ENCODE measurements around the gene HSD17B8. TPM values are rescaled to one million over a fixed set of nuclear protein-coding genes. Genes with fewer than 3 reads are reported as not detected.

The HSD17B8 gene
- total and polyA plus RNA-seq, 10 of the 15 experiments (the other 5 are each of a cell fraction or from before 2014, with no cell fraction given), result 3.1 to 54.3 (median 26.5) TPM

DNA sequence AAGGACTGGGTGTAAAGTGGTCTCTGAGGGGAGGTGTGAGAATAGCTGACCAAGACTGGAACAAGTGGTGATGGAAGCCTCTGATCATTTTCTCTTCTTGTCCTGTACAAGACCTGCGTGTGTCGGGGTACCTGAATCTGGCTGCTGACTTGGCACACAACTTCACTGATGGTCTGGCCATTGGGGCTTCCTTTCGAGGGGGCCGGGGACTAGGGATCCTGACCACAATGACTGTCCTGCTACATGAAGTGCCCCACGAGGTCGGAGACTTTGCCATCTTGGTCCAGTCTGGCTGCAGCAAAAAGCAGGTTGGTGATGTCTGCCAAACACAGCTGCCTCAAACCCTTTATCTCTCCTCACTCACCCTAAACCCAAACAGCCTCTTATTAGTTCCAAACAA is 1.7 kb upstream of the HSD17B8 start:
- Histone ChIP-seq H3K27me3 (replicated peaks in 1 of 2; ENCODE audit: control insufficient read depth in 2 of 2, insufficient read depth in 2 of 2, low read length in 1 of 2) (no peaks in the 10 kb centered on the region), H4K20me1 (ENCODE audit: control insufficient read depth, insufficient read depth) (no peaks in the 10 kb centered on the region), H3K36me3 (ENCODE audit: control insufficient read depth in 2 of 2, insufficient read depth in 2 of 2, low read length in 1 of 2) (peaks cover 8 to 16% of the 10 kb centered on the region in 2 experiments), H3K4me3 (no peak overlapping the region), H3K4me2 (ENCODE audit: control insufficient read depth, insufficient read depth) (peak overlapping the region; percentile 100), H2AFZ (ENCODE audit: control insufficient read depth, low read depth, low read length) (no peak overlapping the region), H3K79me2 (ENCODE audit: control insufficient read depth, insufficient read depth, low read length) (peaks cover 33% of the 10 kb centered on the region), H3K9me3 (replicated peaks; ENCODE audit: control insufficient read depth, insufficient read depth, low read length) (no peaks in the 10 kb centered on the region), H3K27ac (ENCODE audit: control insufficient read depth, insufficient read depth) (no peak overlapping the region), H3K9ac (ENCODE audit: control insufficient read depth, insufficient read depth, low read length) (no peak overlapping the region), H3K4me1 (ENCODE audit: control insufficient read depth, insufficient read depth, low read length) (peaks cover 32% of the 10 kb centered on the region)
- no peak for DNase-seq (ENCODE audit: low read depth, low spot score)
- WGBS (ENCODE audit: insufficient coverage, insufficient replicate concordance, low lambda C conversion rate, missing lambda C conversion rate), result 78% methylated on average over 6 of the region's 6 CpGs
- intact Hi-C loops (cut with micrococcal nuclease; ENCODE audit: unreplicated experiment), result loop anchor here (10.0 kb wide), 1 partner anchor 372 kb away; no protein-coding TSS in a partner anchor
- in situ Hi-C loops (cut with MboI), result no loop called here
- ChIA-PET SMC1A (ENCODE audit: uncharacterized antibody, unreplicated experiment) (interaction anchor here (0.7 kb wide), 1 partner anchor 68 kb away, joined by 4 read pairs; the partner anchor contains the start of gene VPS52), POLR2A (interaction anchor here (0.7 kb wide), 1 partner anchor 59 kb away, joined by 4 read pairs; no protein-coding TSS in a partner anchor), RAD21 (ENCODE audit: unreplicated experiment) (no interaction called here), CTCF (no interaction called here)
- BruUV-seq (replicated peaks), result no TSS peak
- FAIRE-seq, result no peak
- ATAC-seq, result no peak
- TF ChIP-seq, protein P1, sequence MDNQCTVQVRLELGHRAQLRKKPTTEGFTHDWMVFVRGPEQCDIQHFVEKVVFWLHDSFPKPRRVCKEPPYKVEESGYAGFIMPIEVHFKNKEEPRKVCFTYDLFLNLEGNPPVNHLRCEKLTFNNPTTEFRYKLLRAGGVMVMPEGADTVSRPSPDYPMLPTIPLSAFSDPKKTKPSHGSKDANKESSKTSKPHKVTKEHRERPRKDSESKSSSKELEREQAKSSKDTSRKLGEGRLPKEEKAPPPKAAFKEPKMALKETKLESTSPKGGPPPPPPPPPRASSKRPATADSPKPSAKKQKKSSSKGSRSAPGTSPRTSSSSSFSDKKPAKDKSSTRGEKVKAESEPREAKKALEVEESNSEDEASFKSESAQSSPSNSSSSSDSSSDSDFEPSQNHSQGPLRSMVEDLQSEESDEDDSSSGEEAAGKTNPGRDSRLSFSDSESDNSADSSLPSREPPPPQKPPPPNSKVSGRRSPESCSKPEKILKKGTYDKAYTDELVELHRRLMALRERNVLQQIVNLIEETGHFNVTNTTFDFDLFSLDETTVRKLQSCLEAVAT (IDR thresholded peaks at IDR 0.05), result no peak
- no peak for TF ChIP-seq RUNX3 (IDR thresholded peaks at IDR 0.05; ENCODE audit: low read length)
- TF ChIP-seq EZH2 (IDR thresholded peaks at IDR 0.05; ENCODE audit: borderline replicate concordance, control insufficient read depth, low read depth, low read length), result no peak
- no peak for TF ChIP-seq IKZF1 (conservative IDR thresholded peaks at IDR 0.05)
- TF ChIP-seq, protein P2, sequence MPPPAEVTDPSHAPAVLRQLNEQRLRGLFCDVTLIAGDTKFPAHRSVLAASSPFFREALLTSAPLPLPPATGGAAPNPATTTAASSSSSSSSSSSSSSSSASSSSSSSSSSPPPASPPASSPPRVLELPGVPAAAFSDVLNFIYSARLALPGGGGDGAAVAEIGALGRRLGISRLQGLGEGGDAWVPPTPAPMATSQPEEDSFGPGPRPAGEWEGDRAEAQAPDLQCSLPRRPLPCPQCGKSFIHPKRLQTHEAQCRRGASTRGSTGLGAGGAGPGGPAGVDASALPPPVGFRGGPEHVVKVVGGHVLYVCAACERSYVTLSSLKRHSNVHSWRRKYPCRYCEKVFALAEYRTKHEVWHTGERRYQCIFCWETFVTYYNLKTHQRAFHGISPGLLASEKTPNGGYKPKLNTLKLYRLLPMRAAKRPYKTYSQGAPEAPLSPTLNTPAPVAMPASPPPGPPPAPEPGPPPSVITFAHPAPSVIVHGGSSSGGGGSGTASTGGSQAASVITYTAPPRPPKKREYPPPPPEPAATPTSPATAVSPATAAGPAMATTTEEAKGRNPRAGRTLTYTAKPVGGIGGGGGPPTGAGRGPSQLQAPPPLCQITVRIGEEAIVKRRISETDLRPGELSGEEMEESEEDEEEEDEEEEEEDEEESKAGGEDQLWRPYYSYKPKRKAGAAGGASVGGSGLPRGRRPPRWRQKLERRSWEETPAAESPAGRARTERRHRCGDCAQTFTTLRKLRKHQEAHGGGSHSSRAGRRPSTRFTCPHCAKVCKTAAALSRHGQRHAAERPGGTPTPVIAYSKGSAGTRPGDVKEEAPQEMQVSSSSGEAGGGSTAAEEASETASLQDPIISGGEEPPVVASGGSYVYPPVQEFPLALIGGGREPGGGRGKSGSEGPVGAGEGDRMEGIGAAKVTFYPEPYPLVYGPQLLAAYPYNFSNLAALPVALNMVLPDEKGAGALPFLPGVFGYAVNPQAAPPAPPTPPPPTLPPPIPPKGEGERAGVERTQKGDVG (CRISPR knock-in tag; IDR thresholded peaks at IDR 0.05), result no peak
- TF ChIP-seq SUZ12 (IDR thresholded peaks at IDR 0.05; ENCODE audit: unreplicated experiment), result no peak
- TF ChIP-seq SIN3A (IDR thresholded peaks at IDR 0.05; ENCODE audit: low read depth, low read length), result no peak
- TF ChIP-seq, protein P3, sequence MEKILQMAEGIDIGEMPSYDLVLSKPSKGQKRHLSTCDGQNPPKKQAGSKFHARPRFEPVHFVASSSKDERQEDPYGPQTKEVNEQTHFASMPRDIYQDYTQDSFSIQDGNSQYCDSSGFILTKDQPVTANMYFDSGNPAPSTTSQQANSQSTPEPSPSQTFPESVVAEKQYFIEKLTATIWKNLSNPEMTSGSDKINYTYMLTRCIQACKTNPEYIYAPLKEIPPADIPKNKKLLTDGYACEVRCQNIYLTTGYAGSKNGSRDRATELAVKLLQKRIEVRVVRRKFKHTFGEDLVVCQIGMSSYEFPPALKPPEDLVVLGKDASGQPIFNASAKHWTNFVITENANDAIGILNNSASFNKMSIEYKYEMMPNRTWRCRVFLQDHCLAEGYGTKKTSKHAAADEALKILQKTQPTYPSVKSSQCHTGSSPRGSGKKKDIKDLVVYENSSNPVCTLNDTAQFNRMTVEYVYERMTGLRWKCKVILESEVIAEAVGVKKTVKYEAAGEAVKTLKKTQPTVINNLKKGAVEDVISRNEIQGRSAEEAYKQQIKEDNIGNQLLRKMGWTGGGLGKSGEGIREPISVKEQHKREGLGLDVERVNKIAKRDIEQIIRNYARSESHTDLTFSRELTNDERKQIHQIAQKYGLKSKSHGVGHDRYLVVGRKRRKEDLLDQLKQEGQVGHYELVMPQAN (conservative IDR thresholded peaks at IDR 0.05), result no peak
- no peak for TF ChIP-seq HDAC2 (IDR thresholded peaks at IDR 0.05)
- TF ChIP-seq EED (IDR thresholded peaks at IDR 0.05; ENCODE audit: low read depth), result no peak
- TF ChIP-seq, protein P4, sequence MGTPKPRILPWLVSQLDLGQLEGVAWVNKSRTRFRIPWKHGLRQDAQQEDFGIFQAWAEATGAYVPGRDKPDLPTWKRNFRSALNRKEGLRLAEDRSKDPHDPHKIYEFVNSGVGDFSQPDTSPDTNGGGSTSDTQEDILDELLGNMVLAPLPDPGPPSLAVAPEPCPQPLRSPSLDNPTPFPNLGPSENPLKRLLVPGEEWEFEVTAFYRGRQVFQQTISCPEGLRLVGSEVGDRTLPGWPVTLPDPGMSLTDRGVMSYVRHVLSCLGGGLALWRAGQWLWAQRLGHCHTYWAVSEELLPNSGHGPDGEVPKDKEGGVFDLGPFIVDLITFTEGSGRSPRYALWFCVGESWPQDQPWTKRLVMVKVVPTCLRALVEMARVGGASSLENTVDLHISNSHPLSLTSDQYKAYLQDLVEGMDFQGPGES (IDR thresholded peaks at IDR 0.05), result no peak
- TF ChIP-seq SUPT20H (IDR thresholded peaks at IDR 0.05; ENCODE audit: borderline replicate concordance, control insufficient read depth, low read depth, low read length), result no peak
- TF ChIP-seq GABPA (IDR thresholded peaks at IDR 0.05; ENCODE audit: low read depth), result no peak
